GM18526 (cell line): ENCODE data around the gene TEX54.
A peak's percentile ranks its signal among the peaks of the same experiment; 100 is the strongest.

Experiments used
- POLR2A ChIP-seq: IDR thresholded peaks from 3 replicates; pipeline ENCODE4 v1.6.1; 2011; ENCODE audit not compliant: insufficient read length; ENCODE audit errors: extremely low read depth

The TEX54 gene

DNA sequence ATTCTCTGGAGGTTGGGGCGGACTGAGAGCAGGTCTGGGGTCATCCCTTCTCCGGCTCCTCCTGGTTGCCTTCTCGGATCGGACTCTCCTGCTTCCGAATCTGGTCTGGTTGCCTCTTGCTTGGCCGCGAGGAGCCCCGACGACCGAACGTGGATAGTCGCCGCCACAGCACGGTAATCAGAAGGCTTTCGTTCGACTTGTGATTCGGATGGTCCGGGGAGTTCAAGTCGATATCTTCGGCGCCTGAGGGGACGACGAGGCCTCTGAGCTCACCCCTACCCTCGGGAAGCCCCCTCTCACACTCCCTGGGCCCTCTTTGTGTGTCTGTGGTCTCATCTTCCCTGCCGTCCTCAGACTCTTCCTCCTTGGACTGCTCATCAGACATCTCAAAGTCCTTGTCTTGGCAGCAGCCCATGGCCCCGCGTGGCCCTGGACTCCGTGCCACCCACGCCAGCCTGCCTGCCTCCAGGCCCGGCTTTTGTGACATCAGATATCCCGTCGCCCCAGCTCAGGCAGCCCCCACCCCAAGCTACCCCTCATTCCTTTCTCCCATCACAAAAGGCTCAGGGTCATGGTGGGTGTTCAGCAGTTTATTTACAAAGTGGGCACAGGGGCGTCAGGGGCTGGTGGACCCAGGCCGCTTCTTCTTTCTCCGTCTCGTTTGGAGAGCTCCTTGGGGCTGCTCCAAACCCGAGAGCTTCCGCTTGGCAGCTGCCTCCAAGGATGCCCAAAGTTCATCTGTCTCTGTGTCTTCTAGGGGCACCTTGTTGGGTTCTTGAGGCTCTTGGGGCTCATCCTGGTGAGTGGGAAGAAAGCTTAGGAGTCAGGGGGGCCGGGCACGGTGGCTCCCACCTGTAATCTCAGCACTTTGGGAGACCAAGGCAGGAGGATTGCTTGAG lies at the start of gene TEX54:
TSS of gene TEX54 (minus strand) at position 506 of the 899 bp plus-strand sequence.
- no peak for TF ChIP-seq POLR2A

DNA sequence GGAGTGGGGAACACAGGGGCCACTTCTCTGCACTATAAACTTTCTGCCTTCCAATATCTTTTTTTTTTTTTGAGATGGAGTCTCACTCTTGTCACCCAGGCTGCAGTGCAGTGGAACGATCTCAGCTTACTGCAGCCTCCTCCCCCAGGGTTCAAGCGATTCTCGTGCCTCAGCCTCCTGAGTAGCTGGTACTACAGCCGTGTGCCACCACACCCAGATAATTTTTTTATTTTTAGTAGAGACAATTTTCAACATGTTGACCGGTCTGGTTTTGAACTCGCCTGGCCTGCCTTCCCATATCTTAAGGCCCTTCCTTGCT lies 49.7 kb upstream of the TEX54 start:
- no peak for TF ChIP-seq POLR2A

DNA sequence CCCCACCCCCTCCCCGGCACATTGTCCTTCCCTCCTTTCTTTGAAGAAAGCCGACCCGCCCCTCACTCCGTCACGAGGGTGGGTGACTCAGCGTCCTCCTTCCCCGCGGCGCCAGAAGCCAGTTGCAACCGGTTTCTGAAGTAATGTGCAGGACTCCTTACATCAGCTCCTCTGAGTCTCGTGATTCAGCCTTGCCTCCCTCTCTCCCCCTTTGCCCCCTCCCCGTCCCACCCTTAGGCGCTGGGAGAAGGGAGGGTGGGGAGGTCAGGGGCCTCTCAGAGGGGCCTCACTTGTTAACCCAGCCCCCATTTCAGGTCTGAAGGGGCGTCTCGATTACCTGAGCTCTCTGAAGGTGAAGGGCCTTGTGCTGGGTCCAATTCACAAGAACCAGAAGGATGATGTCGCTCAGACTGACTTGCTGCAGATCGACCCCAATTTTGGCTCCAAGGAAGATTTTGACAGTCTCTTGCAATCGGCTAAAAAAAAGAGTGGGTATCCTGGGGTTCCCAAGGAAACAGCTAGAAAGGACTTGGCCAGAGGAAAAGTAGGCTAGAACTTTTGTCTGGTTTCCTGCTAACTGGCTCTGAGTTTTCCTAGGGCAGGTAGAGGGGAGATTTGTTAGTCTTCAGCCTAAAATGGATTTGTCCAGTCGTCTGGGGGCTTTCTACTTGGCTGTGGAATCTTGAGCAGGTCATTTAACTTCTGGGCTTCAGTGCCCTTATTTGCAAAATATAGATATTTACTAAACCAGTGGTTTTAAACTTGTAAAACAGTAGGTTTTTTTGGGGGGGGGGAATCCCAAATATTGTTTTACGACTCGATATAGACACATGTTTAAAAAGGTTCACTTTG lies 49.2 kb upstream of the TEX54 start:
- peak; percentile 40 for TF ChIP-seq POLR2A

GRCh38 chr11:62880803-62881578 lies 48.4 kb upstream of the TEX54 start, which contains the start of gene SLC3A2:
SLC3A2 (plus strand) TSS chr11:62880896; CDS start chr11:62881024, 128 bp downstream.
- peak; percentile 99 for TF ChIP-seq POLR2A

DNA sequence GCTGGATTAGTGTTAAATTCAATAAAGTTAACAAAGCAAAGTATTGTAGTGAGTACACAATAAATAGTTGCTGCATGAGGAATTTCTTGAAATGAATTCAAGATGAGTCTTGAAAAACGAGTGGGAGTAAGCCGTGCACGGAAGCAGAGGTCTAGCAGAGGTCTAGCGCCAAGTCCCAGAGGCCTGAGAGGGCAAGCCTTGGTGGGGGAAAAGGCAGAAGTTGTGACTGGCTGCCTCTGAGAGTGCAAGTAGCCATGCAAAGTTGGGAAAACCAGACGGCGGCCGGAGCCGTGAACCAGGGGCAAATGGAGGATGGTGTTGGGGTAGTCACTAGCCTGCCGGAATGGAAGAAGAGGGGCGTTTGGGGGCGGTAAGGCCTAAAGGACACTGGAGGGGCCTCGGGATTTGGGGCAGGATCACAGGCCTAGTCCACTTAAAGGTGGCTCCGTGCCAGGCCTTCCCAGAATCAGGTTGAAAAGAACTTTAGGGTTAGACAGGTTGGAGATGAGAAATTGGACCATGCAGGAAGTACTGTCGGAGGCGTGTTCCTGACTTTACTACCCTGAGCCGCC lies 47.7 kb upstream of the TEX54 start:
- TF ChIP-seq POLR2A: no peak

DNA sequence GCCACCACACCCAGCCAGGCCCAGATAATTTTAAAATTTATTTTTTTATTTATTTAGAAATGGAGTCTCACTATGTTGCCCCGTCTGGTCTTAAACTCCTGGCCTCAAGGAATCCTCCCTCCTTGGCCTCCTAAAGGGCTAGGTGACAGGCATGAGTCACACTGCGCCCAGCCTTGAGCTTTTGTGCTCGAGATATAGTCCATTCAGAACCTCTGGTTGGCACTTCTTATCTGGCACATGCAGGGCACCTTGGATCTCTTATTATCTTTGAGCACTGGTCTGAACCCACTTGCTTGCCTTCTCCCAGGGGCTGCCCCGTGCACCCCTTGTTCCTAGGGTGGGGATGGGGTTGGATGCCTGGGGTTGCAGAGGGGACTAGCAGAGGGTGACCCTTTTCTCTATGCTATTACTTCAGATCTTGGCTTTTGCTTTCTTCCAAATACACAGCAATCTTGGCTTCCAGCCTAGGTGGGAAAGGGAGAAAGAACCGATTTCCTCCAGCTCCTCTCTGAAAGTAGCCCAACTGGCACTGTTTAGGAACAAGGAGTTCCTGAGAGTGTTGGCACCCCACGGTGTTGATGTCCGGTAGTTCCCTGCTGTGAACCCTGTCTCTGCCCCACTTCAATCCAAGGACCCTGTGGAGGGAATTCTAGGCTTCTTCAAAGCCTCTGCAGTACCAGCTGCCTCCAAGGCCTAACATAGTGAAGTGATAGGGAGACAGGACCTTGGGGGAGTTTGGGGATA lies 46.8 kb upstream of the TEX54 start:
- TF ChIP-seq POLR2A: no peak

DNA sequence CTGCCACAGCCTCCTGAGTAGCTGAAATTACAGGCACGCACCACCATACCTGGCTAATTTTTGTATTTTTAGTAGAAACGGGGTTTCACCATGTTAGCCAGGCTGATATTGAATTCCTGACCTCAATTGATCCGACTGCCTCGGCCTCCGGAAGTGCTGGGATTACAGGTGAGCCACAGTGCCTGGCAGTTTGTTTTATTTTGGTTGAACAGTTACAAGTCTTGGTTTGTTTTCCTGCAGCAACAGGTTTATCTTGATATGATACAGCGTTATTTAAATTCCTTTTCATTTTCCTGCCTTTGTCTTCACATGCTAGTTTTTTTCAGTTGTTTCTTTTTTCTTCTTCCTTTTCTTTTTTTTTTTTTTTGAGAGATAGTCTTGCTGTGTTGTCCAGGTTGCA lies 44.1 kb upstream of the TEX54 start:
- no peak for TF ChIP-seq POLR2A

- TF ChIP-seq POLR2A: no peak
Measured at GRCh38 chr11:62875698-62876478, 43.2 kb upstream of the TEX54 start.

DNA sequence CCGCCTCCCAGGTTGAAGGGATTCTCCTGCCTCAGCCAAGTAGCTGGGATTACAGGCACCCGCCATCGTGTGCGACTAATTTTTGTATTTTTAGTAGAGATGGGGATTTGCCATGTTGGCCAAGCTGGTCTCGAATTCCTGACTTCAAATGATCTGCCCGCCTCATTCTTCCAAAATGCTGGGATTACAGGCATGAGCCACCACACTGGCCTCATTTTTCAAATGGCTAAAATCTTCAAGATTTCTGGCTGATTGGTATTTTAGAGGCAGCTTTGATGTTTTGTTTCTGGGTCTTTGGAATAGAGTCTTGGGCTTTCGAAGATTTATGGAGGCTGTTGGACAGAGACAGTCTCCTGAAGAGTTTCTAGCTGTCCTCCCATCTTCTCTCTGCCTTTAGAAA lies 42.2 kb upstream of the TEX54 start:
- no peak for TF ChIP-seq POLR2A

DNA sequence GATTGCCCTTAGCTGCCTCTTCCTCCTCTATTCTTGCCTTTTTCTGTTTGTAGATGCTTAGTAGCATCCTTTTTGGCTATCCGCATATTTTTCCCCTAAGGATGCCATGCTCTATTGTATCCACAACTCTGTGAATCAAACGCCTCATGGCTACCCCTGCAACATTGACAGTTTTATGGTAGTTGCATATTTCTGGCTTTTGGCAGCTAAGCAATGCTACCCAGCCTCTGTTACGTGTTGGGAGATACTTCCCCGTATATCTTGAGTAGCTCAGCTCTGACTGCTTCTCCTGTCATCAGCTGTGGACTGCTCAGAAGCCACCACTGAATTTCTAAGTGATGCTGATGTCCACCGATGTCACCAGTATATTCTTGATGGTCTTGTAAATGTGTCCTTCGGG lies 33.0 kb upstream of the TEX54 start:
- no peak for TF ChIP-seq POLR2A

- no peak for TF ChIP-seq POLR2A
Measured at GRCh38 chr11:62863687-62864335, 31.2 kb upstream of the TEX54 start.

DNA sequence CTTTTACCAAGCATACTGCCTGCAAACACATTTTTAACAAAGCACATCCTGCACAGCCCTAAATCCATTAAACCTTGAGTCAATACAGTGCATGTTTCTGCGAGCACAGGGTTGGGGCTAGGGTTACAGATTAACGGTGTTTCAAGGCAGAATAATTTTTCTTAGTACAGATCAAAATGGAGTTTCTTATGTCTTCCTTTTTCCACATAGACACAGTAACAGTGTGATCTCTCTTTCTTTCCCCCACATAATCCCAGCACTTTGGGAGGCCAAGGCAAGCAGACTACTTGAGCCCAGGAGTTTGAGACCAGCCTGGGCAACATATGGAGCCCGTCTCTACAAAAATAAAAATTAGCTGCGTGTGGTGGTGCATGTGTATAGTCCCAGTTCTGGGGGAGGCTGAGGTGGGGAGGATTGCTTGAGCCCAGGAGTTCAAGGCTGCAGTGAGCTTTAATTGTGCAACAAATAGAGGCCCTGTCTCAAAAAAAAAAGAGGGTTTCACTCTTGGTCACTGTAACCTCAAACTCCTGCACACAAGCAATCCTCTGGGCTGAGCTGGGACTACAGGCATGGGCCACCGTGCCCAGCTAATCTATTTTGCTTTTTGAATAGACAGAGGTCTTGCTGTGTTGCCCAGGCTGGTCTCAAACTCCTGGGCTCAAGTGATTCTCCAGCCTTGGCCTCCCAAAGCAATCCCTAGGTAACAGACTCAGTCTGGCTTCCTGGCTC lies 28.4 kb upstream of the TEX54 start:
- TF ChIP-seq POLR2A: no peak
